GM12878 (cell line): Measurements from ENCODE around the gene CCDC87. TPM values are rescaled to one million over a fixed set of nuclear protein-coding genes. Genes with fewer than 3 reads are reported as not detected.

ENCODE experiments used
- ATAC-seq: fragments of 200-7000 bp; cut with Tn5 transposase; 3 replicates; pipeline ENCODE4 v1.9.1; 2020; ENCODE audit warnings: mild to moderate bottlenecking, moderate library complexity
- BruUV-seq: library from RNA; stranded (reverse); fragments of 400-500 nt; replicated peaks from 2 replicates; lab custom pipeline; 2021; lab: Mats Ljungman, UMichigan
- CTCF ChIA-PET: fragments of 300-600 bp; sonication (Branson Sonifier 250); formaldehyde crosslinking; extraction: SDS; loops from one replicate; lab custom pipeline; 2021; ENCODE audit warnings: inconsistent platforms; lab: Yijun Ruan, JAX
- POLR2A ChIA-PET: fragments of 350-600 bp; formaldehyde crosslinking; extraction: SDS; loops from one replicate; lab custom pipeline; 2021; ENCODE audit warnings: inconsistent platforms; lab: Charles Lee
- RAD21 ChIA-PET: fragments of 300-600 bp; sonication (Branson Sonifier 250); formaldehyde crosslinking; loops from one replicate; lab custom pipeline; 2023; ENCODE audit warnings: antibody characterized with exemption; ENCODE audit not compliant: unreplicated experiment; lab: Charles Lee
- SMC1A ChIA-PET: fragments of 300-600 bp; sonication (Branson Sonifier 250); formaldehyde crosslinking; loops from one replicate; lab custom pipeline; 2023; ENCODE audit not compliant: unreplicated experiment, uncharacterized antibody; lab: Charles Lee
- DNase-seq: peaks from one replicate; pipeline ENCODE4 v3.0.0-alpha.2; 2011; ENCODE audit warnings: low read depth, low spot score
- FAIRE-seq: peaks from 3 replicates; lab custom pipeline; 2011; peaks lifted over from hg19 to GRCh38; lab: Jason Lieb, UNC
- H2AFZ ChIP-seq: 2 replicates; pipeline ENCODE4 v1.6.0; 2011; ENCODE audit warnings: low read depth, low read length, control low read depth; ENCODE audit not compliant: control insufficient read depth
- H3K27ac ChIP-seq: 2 replicates; pipeline ENCODE4 v1.5.1; 2011; ENCODE audit warnings: control low read depth; ENCODE audit not compliant: control insufficient read depth, insufficient read depth
- H3K27me3 ChIP-seq, 2 experiments: replicated peaks in 1 of 2; 2 replicates each; pipeline versions ENCODE4 v1.6.0 to v1.6.1; 2011; ENCODE audit warnings: low read length in 1 of 2; ENCODE audit not compliant: control insufficient read depth in 2 of 2, insufficient read depth in 2 of 2
- H3K36me3 ChIP-seq, 2 experiments: 2 replicates each; pipeline ENCODE4 v1.5.1; 2011; ENCODE audit warnings: low read length in 1 of 2; ENCODE audit not compliant: control insufficient read depth in 2 of 2, insufficient read depth in 2 of 2
- H3K4me1 ChIP-seq: 2 replicates; pipeline ENCODE4 v1.6.1; 2011; ENCODE audit warnings: mild to moderate bottlenecking, low read length, moderate library complexity, mixed read lengths; ENCODE audit not compliant: control insufficient read depth, insufficient read depth
- H3K4me2 ChIP-seq: 2 replicates; pipeline ENCODE4 v1.6.0; 2011; ENCODE audit warnings: control low read depth; ENCODE audit not compliant: control insufficient read depth, insufficient read depth
- H3K4me3 ChIP-seq: fragments of 200-600 bp; sonication (generic); 2 replicates; pipeline ENCODE4 v1.5.1; 2016
- H3K79me2 ChIP-seq: 2 replicates; pipeline ENCODE4 v1.6.0; 2011; ENCODE audit warnings: low read length; ENCODE audit not compliant: control insufficient read depth, insufficient read depth
- H3K9ac ChIP-seq: 2 replicates; pipeline ENCODE4 v1.8.0; 2011; ENCODE audit warnings: low read length, control low read depth, mixed read lengths; ENCODE audit not compliant: control insufficient read depth, insufficient read depth
- H3K9me3 ChIP-seq: replicated peaks from 3 replicates; pipeline ENCODE4 v1.5.1; 2011; ENCODE audit warnings: mild to moderate bottlenecking, low read length; ENCODE audit not compliant: control insufficient read depth, insufficient read depth
- H4K20me1 ChIP-seq: 2 replicates; pipeline ENCODE4 v1.6.0; 2011; ENCODE audit not compliant: control insufficient read depth, insufficient read depth
- BHLHE40 ChIP-seq, 2 experiments: fragments of 450-650 bp in 1 of 2; IDR thresholded peaks; 2 replicates each; pipeline ENCODE4 v1.6.1; 2011 to 2017; ENCODE audit warnings: low read depth in 2 of 2, borderline replicate concordance in 1 of 2, improper control_type of control experiment in 1 of 2, low read length in 1 of 2, mild to moderate bottlenecking in 1 of 2
- CHD4 ChIP-seq: fragments of 200-600 bp; sonication (generic); IDR thresholded peaks from 2 replicates; pipeline ENCODE4 v1.6.1; 2016; ENCODE audit warnings: mild to moderate bottlenecking
- CREM ChIP-seq: IDR thresholded peaks from 2 replicates; pipeline ENCODE4 v1.6.1; 2014; ENCODE audit warnings: antibody characterized with exemption, low read depth
- GATAD2B ChIP-seq: fragments of 450-650 bp; conservative IDR thresholded peaks from 2 replicates; pipeline ENCODE4 v1.6.1; 2017; ENCODE audit warnings: low read depth, mild to moderate bottlenecking, moderate library complexity
- HDGF ChIP-seq: fragments of 450-650 bp; IDR thresholded peaks from 2 replicates; pipeline ENCODE4 v1.6.1; 2016; ENCODE audit warnings: antibody characterized with exemption
- IKZF1 ChIP-seq: fragments of 450-650 bp; conservative IDR thresholded peaks from 2 replicates; pipeline ENCODE4 v1.6.1; 2017; ENCODE audit warnings: antibody characterized with exemption, mild to moderate bottlenecking
- NR2F1 ChIP-seq: fragments of 450-650 bp; conservative IDR thresholded peaks from 2 replicates; pipeline ENCODE4 v1.6.1; 2017; ENCODE audit warnings: mild to moderate bottlenecking
- PAX8 ChIP-seq: fragments of 450-650 bp; IDR thresholded peaks from 2 replicates; pipeline ENCODE4 v1.6.1; 2017; ENCODE audit warnings: mild to moderate bottlenecking, moderate library complexity
- PML ChIP-seq: IDR thresholded peaks from 2 replicates; pipeline ENCODE4 v1.6.1; 2012; ENCODE audit warnings: low read length, inconsistent platforms
- POLR2AphosphoS2 ChIP-seq: IDR thresholded peaks from 2 replicates; pipeline ENCODE4 v1.6.1; 2011; ENCODE audit warnings: low read depth, mild to moderate bottlenecking, low read length, improper control_type of control experiment, moderate library complexity
- RELA ChIP-seq: fragments of 450-650 bp; IDR thresholded peaks from 2 replicates; pipeline ENCODE4 v1.8.0; 2014; ENCODE audit warnings: borderline replicate concordance; ENCODE audit not compliant: partially characterized antibody
- RFX5 ChIP-seq: IDR thresholded peaks from 2 replicates; pipeline ENCODE4 v1.6.1; 2011; ENCODE audit warnings: low read depth, low read length, improper control_type of control experiment
- SIX5 ChIP-seq: IDR thresholded peaks from 2 replicates; pipeline ENCODE4 v1.6.1; 2011; ENCODE audit warnings: mild to moderate bottlenecking, low read depth, low read length, moderate library complexity; ENCODE audit not compliant: severe bottlenecking
- YY1 ChIP-seq: IDR thresholded peaks from 2 replicates; pipeline ENCODE4 v1.6.1; 2011; ENCODE audit warnings: low read depth, mild to moderate bottlenecking, low read length
- ZSCAN29 ChIP-seq: fragments of 450-650 bp; IDR thresholded peaks from 2 replicates; pipeline ENCODE4 v1.6.1; 2017; ENCODE audit warnings: mild to moderate bottlenecking, moderate library complexity
- WGBS: methylation state at CpG from one replicate; pipeline ENCODE4 v1.1.6; 2016; ENCODE audit warnings: low lambda C conversion rate; ENCODE audit not compliant: insufficient replicate concordance, insufficient coverage; ENCODE audit errors: missing lambda C conversion rate; 5-methylcytosine and 5-hydroxymethylcytosine counted together
- in situ Hi-C: fragments of 300-500 bp; cut with MboI; formaldehyde crosslinking; loops from 9 replicates; pipeline ENCODE4 v1.14.3; 2018; ENCODE audit warnings: mixed read lengths
- intact Hi-C: fragments of 100-400 bp; cut with micrococcal nuclease; formaldehyde crosslinking; loops from one replicate; pipeline ENCODE4 v1.14.2; 2022; ENCODE audit not compliant: unreplicated experiment
- polyA plus RNA-seq, 11 experiments: library from polyadenylated mRNA; depleted of rRNA in 4 of 11; unstranded in 6 of 11; stranded (reverse) in 5 of 11; fragments of >200 nt; fragmentation: Nextera tagmentation in 4 of 11; fragmentation: Illumina TruSeq in 1 of 11; extraction: Ambion mirVana in 4 of 11; extraction: Trizol in 1 of 11; gene quantifications; 1 replicate in 1 of 11; 2 replicates in 10 of 11; pipeline versions ENCODE4 v1.2.1 to v1.2.3, GENCODE V29; 2011 to 2016; ENCODE audit warnings: inconsistent platforms in 2 of 11, missing spikeins in 2 of 11, low read depth in 1 of 11
- total RNA-seq, 4 experiments: library from RNA; depleted of rRNA in 3 of 4; stranded (reverse); fragments of >200 nt in 3 of 4; fragmentation: Illumina TruSeq in 1 of 4; extraction: Trizol in 1 of 4; gene quantifications; 2 replicates each; pipeline versions ENCODE4 v1.2.1 to v1.2.3, GENCODE V29; 2013 to 2021
- TF ChIP-seq, protein P1 (sequence below): IDR thresholded peaks from 2 replicates; pipeline ENCODE4 v1.6.1; 2012; ENCODE audit warnings: low read depth, low read length, improper control_type of control experiment
- TF ChIP-seq, protein P2 (sequence below): IDR thresholded peaks from 2 replicates; pipeline ENCODE4 v1.6.1; 2011; ENCODE audit warnings: mild to moderate bottlenecking, low read depth, low read length, moderate library complexity; ENCODE audit not compliant: insufficient replicate concordance
- TF ChIP-seq, protein P3 (sequence below): IDR thresholded peaks from 2 replicates; pipeline ENCODE4 v1.6.1; 2012; ENCODE audit warnings: low read length, inconsistent platforms
- TF ChIP-seq, protein P4 (sequence below): fragments of 450-650 bp; IDR thresholded peaks from 2 replicates; pipeline ENCODE4 v1.6.1; 2017; ENCODE audit warnings: mild to moderate bottlenecking, moderate library complexity

Gene CCDC87
- total and polyA plus RNA-seq, 10 of the 15 experiments (the other 5 are each of a cell fraction or from before 2014, with no cell fraction given): 0.02 to 0.17 (median 0.09) TPM; not detected in 3

DNA sequence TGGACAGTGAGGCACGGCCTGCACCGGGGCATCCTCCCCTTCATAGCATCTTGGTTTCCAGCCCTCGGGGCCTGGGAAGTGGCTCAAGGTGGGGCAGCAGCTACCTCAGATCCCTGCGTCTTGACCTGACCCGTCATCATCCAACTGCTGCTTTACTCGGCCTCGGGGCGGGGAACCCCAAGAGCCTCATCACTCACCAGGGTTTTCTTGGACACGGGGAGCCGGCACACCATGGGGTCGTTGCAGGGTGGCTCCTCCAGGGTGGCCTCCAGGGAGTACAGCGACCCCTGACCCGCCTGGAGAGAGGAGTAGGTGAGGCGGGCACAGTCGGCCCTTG is 25.1 kb downstream of the CCDC87 start:
- ATAC-seq (no peak), FAIRE-seq (no peak), DNase-seq (no peak)
- Histone ChIP-seq H3K4me1 (no peaks in the 10 kb centered on the region), H3K79me2 (no peaks in the 10 kb centered on the region), H3K36me3 (no peaks in the 10 kb centered on the region), H3K9me3 (no peaks in the 10 kb centered on the region), H2AFZ (no peak overlapping the region), H3K4me3 (no peak overlapping the region; the same call in 1 of the 2 replicates), H3K27me3 (peaks cover 0 to 6% of the 10 kb centered on the region in 2 experiments; a peak in 3 of 4 replicates), H3K27ac (no peak overlapping the region), H3K4me2 (peak overlapping the region; percentile 75; the same call in 1 of the 2 replicates), H4K20me1 (no peaks in the 10 kb centered on the region), H3K9ac (no peak overlapping the region)
- intact Hi-C loops: no loop called here
- 66% methylated on average over 15 of the region's 15 CpGs for WGBS
- in situ Hi-C loops: no loop called here
- ChIA-PET CTCF (interaction anchor here (0.7 to 2.5 kb wide), 3 partner anchors 12 to 110 kb away, joined by 3 to 10 read pairs (median 4); partner anchors contain the start of genes CCDC87, CCS and RBM4B), RAD21 (no interaction called here), POLR2A (interaction anchor here (1.2 kb wide), 2 partner anchors 26 to 111 kb away, joined by 3 read pairs; no protein-coding TSS in a partner anchor), SMC1A (interaction anchor here (1.4 to 1.9 kb wide), 2 partner anchors 10 to 22 kb away, joined by 3 to 4 read pairs; partner anchors contain the start of gene ZDHHC24)
- BruUV-seq: no TSS peak
- TF ChIP-seq CREM (no peak), POLR2AphosphoS2 (no peak), YY1 (no peak), NR2F1 (no peak), IKZF1 (no peak), SIX5 (no peak), ZSCAN29 (no peak), PAX8 (no peak), RFX5 (no peak), GATAD2B (no peak), BHLHE40 (IDR thresholded peaks at IDR 0.05; ENCODE audit: borderline replicate concordance in 1 of 2, low read depth in 2 of 2, low read length in 1 of 2) (no peak), HDGF (no peak), PML (no peak), RELA (no peak), CHD4 (no peak)
- TF ChIP-seq, protein P1, sequence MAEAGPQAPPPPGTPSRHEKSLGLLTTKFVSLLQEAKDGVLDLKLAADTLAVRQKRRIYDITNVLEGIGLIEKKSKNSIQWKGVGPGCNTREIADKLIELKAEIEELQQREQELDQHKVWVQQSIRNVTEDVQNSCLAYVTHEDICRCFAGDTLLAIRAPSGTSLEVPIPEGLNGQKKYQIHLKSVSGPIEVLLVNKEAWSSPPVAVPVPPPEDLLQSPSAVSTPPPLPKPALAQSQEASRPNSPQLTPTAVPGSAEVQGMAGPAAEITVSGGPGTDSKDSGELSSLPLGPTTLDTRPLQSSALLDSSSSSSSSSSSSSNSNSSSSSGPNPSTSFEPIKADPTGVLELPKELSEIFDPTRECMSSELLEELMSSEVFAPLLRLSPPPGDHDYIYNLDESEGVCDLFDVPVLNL: no peak
- TF ChIP-seq, protein P2, sequence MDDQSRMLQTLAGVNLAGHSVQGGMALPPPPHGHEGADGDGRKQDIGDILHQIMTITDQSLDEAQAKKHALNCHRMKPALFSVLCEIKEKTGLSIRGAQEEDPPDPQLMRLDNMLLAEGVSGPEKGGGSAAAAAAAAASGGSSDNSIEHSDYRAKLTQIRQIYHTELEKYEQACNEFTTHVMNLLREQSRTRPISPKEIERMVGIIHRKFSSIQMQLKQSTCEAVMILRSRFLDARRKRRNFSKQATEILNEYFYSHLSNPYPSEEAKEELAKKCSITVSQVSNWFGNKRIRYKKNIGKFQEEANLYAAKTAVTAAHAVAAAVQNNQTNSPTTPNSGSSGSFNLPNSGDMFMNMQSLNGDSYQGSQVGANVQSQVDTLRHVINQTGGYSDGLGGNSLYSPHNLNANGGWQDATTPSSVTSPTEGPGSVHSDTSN: no peak
- TF ChIP-seq, protein P3, sequence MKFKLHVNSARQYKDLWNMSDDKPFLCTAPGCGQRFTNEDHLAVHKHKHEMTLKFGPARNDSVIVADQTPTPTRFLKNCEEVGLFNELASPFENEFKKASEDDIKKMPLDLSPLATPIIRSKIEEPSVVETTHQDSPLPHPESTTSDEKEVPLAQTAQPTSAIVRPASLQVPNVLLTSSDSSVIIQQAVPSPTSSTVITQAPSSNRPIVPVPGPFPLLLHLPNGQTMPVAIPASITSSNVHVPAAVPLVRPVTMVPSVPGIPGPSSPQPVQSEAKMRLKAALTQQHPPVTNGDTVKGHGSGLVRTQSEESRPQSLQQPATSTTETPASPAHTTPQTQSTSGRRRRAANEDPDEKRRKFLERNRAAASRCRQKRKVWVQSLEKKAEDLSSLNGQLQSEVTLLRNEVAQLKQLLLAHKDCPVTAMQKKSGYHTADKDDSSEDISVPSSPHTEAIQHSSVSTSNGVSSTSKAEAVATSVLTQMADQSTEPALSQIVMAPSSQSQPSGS: no peak
- TF ChIP-seq, protein P4, sequence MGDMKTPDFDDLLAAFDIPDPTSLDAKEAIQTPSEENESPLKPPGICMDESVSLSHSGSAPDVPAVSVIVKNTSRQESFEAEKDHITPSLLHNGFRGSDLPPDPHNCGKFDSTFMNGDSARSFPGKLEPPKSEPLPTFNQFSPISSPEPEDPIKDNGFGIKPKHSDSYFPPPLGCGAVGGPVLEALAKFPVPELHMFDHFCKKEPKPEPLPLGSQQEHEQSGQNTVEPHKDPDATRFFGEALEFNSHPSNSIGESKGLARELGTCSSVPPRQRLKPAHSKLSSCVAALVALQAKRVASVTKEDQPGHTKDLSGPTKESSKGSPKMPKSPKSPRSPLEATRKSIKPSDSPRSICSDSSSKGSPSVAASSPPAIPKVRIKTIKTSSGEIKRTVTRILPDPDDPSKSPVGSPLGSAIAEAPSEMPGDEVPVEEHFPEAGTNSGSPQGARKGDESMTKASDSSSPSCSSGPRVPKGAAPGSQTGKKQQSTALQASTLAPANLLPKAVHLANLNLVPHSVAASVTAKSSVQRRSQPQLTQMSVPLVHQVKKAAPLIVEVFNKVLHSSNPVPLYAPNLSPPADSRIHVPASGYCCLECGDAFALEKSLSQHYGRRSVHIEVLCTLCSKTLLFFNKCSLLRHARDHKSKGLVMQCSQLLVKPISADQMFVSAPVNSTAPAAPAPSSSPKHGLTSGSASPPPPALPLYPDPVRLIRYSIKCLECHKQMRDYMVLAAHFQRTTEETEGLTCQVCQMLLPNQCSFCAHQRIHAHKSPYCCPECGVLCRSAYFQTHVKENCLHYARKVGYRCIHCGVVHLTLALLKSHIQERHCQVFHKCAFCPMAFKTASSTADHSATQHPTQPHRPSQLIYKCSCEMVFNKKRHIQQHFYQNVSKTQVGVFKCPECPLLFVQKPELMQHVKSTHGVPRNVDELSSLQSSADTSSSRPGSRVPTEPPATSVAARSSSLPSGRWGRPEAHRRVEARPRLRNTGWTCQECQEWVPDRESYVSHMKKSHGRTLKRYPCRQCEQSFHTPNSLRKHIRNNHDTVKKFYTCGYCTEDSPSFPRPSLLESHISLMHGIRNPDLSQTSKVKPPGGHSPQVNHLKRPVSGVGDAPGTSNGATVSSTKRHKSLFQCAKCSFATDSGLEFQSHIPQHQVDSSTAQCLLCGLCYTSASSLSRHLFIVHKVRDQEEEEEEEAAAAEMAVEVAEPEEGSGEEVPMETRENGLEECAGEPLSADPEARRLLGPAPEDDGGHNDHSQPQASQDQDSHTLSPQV: no peak
